HepG2 (cell line): ENCODE measurements around the gene CCNB1IP1.
"Not testable (repeated sequence)": the region's sequence is repeated elsewhere in the genome, so short reads cannot be mapped to it uniquely, and the experiment has no call there.

Source experiments
- CCDC6 ChIP-seq: sonication (generic); formaldehyde crosslinking; IDR thresholded peaks from 2 replicates; pipeline ENCODE4 v1.8.1; 2022; ENCODE audit warnings: mild to moderate bottlenecking, missing genetic modification reagents, moderate library complexity
- EP300 ChIP-seq, 3 experiments: sonication (generic) in 1 of 3; formaldehyde crosslinking in 1 of 3; IDR thresholded peaks; 2 replicates each; pipeline versions ENCODE4 v1.5.1 to v1.6.1; 2011 to 2020; ENCODE audit warnings: low read depth in 2 of 3, low read length in 2 of 3, borderline replicate concordance in 1 of 3, improper control_type of control experiment in 1 of 3, mild to moderate bottlenecking in 1 of 3, missing genetic modification reagents in 1 of 3, moderate library complexity in 1 of 3
- FOXK1 ChIP-seq: sonication (generic); formaldehyde crosslinking; IDR thresholded peaks from 2 replicates; pipeline ENCODE4 v1.4.0; 2020; ENCODE audit warnings: low read depth, missing genetic modification reagents, borderline replicate concordance
- MAFK ChIP-seq, 2 experiments: IDR thresholded peaks in 1 of 2; conservative IDR thresholded peaks in 1 of 2; 2 replicates each; pipeline ENCODE4 v1.6.1; 2011; ENCODE audit warnings: improper control_type of control experiment in 2 of 2, low read length in 2 of 2
- MXI1 ChIP-seq: IDR thresholded peaks from 3 replicates; pipeline ENCODE4 v1.6.1; 2012; ENCODE audit warnings: low read depth, low read length, inconsistent platforms, borderline replicate concordance
- POLR2A ChIP-seq, 2 experiments: IDR thresholded peaks; 2 replicates each; pipeline ENCODE4 v1.6.1; 2011; ENCODE audit warnings: low read depth in 2 of 2, low read length in 2 of 2, mild to moderate bottlenecking in 1 of 2, moderate library complexity in 1 of 2; ENCODE audit not compliant: insufficient read depth in 1 of 2
- RBM22 ChIP-seq: fragments of 200-400 bp; formaldehyde crosslinking; optimal IDR thresholded peaks from 2 replicates; pipeline ENCODE3; 2017; ENCODE audit warnings: mild to moderate bottlenecking, low read length, moderate library complexity
- SALL2 ChIP-seq: sonication (generic); formaldehyde crosslinking; IDR thresholded peaks from 2 replicates; pipeline ENCODE4 v1.8.1; 2023; ENCODE audit warnings: mild to moderate bottlenecking, missing genetic modification reagents, inconsistent platforms
- ZBTB7B ChIP-seq: sonication (generic); formaldehyde crosslinking; IDR thresholded peaks from 2 replicates; pipeline ENCODE4 v1.4.0; 2020; ENCODE audit warnings: missing genetic modification reagents
- ZNF138 ChIP-seq: sonication (generic); formaldehyde crosslinking; IDR thresholded peaks from 2 replicates; pipeline ENCODE4 v1.5.0; 2020; ENCODE audit warnings: mild to moderate bottlenecking, low read depth, missing genetic modification reagents
- TF ChIP-seq, protein P1 (sequence below): sonication (generic); formaldehyde crosslinking; IDR thresholded peaks from 2 replicates; pipeline ENCODE4 v1.4.0; 2020; ENCODE audit warnings: missing genetic modification reagents
- TF ChIP-seq, protein P2 (sequence below): sonication (generic); formaldehyde crosslinking; IDR thresholded peaks from 2 replicates; pipeline ENCODE4 v1.5.1; 2020; ENCODE audit warnings: missing genetic modification reagents, mild to moderate bottlenecking, borderline replicate concordance
- TF ChIP-seq, protein P3 (sequence below): sonication (generic); formaldehyde crosslinking; IDR thresholded peaks from 2 replicates; pipeline ENCODE4 v1.5.0; 2020; ENCODE audit warnings: mild to moderate bottlenecking, missing genetic modification reagents, moderate library complexity

DNA sequence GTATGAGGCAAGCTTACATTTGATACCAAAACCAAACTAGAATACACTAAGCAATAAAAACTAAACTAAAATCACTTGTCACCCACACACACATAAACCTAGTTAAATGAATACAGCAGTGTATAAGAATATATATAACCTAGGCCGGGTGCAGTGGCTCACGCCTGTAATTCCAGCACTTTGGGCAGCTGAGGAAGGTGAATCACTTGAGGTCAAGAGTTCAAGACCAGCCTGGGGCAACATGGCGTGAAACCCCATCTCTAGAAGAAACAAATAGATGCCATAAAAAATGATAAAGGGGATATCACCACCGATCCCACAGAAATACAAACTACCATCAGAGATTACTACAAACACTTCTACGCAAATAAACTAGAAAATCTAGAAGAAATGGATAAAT, 68.7 kb downstream of the CCNB1IP1 start:
- TF ChIP-seq RBM22; ZBTB7B (CRISPR knock-in tag); SALL2 (CRISPR knock-in tag); MAFK (conservative IDR thresholded peaks at IDR 0.05 in 1 of 2, IDR thresholded peaks at IDR 0.05 in 1 of 2; ENCODE audit: low read length in 2 of 2); FOXK1; CCDC6 (CRISPR knock-in tag); POLR2A (IDR thresholded peaks at IDR 0.05; ENCODE audit: insufficient read depth in 1 of 2, low read depth in 2 of 2, low read length in 2 of 2); MXI1; EP300 (IDR thresholded peaks at IDR 0.05; ENCODE audit: low read depth in 2 of 2, low read length in 2 of 2); EP300 (CRISPR knock-in tag; IDR thresholded peaks at IDR 0.05; ENCODE audit: borderline replicate concordance); ZNF138 (CRISPR knock-in tag): not testable (repeated sequence)
- TF ChIP-seq, protein P1, sequence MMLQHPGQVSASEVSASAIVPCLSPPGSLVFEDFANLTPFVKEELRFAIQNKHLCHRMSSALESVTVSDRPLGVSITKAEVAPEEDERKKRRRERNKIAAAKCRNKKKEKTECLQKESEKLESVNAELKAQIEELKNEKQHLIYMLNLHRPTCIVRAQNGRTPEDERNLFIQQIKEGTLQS (CRISPR knock-in tag): not testable (repeated sequence)
- TF ChIP-seq, protein P2, sequence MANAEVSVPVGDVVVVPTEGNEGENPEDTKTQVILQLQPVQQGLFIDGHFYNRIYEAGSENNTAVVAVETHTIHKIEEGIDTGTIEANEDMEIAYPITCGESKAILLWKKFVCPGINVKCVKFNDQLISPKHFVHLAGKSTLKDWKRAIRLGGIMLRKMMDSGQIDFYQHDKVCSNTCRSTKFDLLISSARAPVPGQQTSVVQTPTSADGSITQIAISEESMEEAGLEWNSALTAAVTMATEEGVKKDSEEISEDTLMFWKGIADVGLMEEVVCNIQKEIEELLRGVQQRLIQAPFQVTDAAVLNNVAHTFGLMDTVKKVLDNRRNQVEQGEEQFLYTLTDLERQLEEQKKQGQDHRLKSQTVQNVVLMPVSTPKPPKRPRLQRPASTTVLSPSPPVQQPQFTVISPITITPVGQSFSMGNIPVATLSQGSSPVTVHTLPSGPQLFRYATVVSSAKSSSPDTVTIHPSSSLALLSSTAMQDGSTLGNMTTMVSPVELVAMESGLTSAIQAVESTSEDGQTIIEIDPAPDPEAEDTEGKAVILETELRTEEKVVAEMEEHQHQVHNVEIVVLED (CRISPR knock-in tag): not testable (repeated sequence)
- TF ChIP-seq, protein P3, sequence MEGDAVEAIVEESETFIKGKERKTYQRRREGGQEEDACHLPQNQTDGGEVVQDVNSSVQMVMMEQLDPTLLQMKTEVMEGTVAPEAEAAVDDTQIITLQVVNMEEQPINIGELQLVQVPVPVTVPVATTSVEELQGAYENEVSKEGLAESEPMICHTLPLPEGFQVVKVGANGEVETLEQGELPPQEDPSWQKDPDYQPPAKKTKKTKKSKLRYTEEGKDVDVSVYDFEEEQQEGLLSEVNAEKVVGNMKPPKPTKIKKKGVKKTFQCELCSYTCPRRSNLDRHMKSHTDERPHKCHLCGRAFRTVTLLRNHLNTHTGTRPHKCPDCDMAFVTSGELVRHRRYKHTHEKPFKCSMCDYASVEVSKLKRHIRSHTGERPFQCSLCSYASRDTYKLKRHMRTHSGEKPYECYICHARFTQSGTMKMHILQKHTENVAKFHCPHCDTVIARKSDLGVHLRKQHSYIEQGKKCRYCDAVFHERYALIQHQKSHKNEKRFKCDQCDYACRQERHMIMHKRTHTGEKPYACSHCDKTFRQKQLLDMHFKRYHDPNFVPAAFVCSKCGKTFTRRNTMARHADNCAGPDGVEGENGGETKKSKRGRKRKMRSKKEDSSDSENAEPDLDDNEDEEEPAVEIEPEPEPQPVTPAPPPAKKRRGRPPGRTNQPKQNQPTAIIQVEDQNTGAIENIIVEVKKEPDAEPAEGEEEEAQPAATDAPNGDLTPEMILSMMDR: not testable (repeated sequence)
